Hepatocyte (in vitro differentiated cells): Measurements from ENCODE around the gene PLCXD3.

Source experiments
- EZH2 ChIP-seq: fragments of 200-600 bp; sonication (generic); IDR thresholded peaks from 2 replicates; pipeline ENCODE4 v1.6.1; 2016; ENCODE audit warnings: antibody characterized with exemption, mild to moderate bottlenecking, borderline replicate concordance
- EZH2phosphoT487 ChIP-seq: fragments of 200-600 bp; sonication (generic); IDR thresholded peaks from one replicate; pipeline ENCODE4 v1.6.1; 2018; ENCODE audit warnings: antibody characterized with exemption, mild to moderate bottlenecking, low read depth, moderate library complexity; ENCODE audit not compliant: unreplicated experiment, severe bottlenecking
- TF ChIP-seq, protein P1 (sequence below): fragments of 200-600 bp; sonication (generic); IDR thresholded peaks from 2 replicates; pipeline ENCODE4 v1.5.1; 2016; ENCODE audit warnings: antibody characterized with exemption, mild to moderate bottlenecking; ENCODE audit not compliant: poor library complexity

DNA sequence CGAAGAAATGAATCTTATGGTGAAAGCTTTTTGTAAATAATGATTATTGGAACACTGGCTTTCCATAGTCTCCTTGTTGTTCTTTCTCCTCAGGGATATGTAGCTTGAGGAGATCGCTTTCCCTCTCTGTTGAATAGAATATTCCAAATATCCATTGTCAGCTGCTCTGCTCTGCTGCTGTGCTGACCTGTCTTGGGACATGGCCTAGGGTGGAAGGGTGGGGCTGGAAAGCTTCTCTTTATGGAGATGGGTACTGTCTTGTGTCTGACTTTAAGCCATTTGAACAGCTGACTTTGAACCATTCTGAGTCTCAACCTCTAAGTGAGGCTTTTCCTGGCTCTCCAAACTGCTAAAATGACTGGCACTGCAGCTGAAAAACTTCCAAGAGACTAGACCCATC is 135.8 kb downstream of the PLCXD3 start:
- TF ChIP-seq EZH2 (no peak), EZH2phosphoT487 (no peak)
- TF ChIP-seq, protein P1, sequence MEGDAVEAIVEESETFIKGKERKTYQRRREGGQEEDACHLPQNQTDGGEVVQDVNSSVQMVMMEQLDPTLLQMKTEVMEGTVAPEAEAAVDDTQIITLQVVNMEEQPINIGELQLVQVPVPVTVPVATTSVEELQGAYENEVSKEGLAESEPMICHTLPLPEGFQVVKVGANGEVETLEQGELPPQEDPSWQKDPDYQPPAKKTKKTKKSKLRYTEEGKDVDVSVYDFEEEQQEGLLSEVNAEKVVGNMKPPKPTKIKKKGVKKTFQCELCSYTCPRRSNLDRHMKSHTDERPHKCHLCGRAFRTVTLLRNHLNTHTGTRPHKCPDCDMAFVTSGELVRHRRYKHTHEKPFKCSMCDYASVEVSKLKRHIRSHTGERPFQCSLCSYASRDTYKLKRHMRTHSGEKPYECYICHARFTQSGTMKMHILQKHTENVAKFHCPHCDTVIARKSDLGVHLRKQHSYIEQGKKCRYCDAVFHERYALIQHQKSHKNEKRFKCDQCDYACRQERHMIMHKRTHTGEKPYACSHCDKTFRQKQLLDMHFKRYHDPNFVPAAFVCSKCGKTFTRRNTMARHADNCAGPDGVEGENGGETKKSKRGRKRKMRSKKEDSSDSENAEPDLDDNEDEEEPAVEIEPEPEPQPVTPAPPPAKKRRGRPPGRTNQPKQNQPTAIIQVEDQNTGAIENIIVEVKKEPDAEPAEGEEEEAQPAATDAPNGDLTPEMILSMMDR, result no peak
